Kidney epithelial cell (primary cell): ENCODE results near the gene MMP11. TPM values are rescaled to one million over a fixed set of nuclear protein-coding genes. Genes with fewer than 3 reads are reported as not detected.

ENCODE experiments used
- DNase-seq: peaks from one replicate; pipeline ENCODE4 v3.0.0-alpha.2; 2010; ENCODE audit warnings: low read depth
- H3K27me3 ChIP-seq: 2 replicates; pipeline ENCODE4 v1.6.0; 2011; ENCODE audit warnings: low read length; ENCODE audit not compliant: control insufficient read depth, insufficient read depth
- H3K36me3 ChIP-seq: 2 replicates; pipeline ENCODE4 v1.5.1; 2011; ENCODE audit warnings: low read length; ENCODE audit not compliant: control insufficient read depth, insufficient read depth
- H3K4me3 ChIP-seq: 2 replicates; pipeline ENCODE4 v1.5.1; 2011; ENCODE audit warnings: low read depth, mild to moderate bottlenecking, control low read depth, low read length
- CTCF ChIP-seq: IDR thresholded peaks from 2 replicates; pipeline ENCODE4 v1.5.1; 2011; ENCODE audit warnings: mild to moderate bottlenecking, moderate library complexity, low read length, control low read depth, inconsistent platforms; ENCODE audit not compliant: insufficient read depth, poor library complexity, severe bottlenecking
- total RNA-seq: library from RNA; depleted of rRNA; stranded (reverse); fragments of >200 nt; gene quantifications from 2 replicates; pipeline ENCODE4 v1.2.3, GENCODE V29; 2015

Gene MMP11
- total RNA-seq, 1 donor from 2014 or later: 41.9 TPM

GRCh38 chr22:23818541-23818940 lies 45.9 kb downstream of the MMP11 start:
- Histone ChIP-seq H3K36me3 (no peaks in the 10 kb centered on the region), H3K4me3 (no peak overlapping the region), H3K27me3 (no peaks in the 10 kb centered on the region)
- no peak for TF ChIP-seq CTCF
- no peak for DNase-seq

GRCh38 chr22:23820748-23821211 lies 48.1 kb downstream of the MMP11 start:
- Histone ChIP-seq H3K27me3 (no peaks in the 10 kb centered on the region), H3K4me3 (no peak overlapping the region), H3K36me3 (no peaks in the 10 kb centered on the region)
- no peak for DNase-seq
- TF ChIP-seq CTCF: no peak

GRCh38 chr22:23822101-23822671 lies 49.5 kb downstream of the MMP11 start:
- no peak for TF ChIP-seq CTCF
- Histone ChIP-seq H3K27me3 (no peaks in the 10 kb centered on the region), H3K4me3 (no peak overlapping the region), H3K36me3 (peaks cover 1% of the 10 kb centered on the region)
- no peak for DNase-seq

GRCh38 chr22:23823331-23823791 lies 50.7 kb downstream of the MMP11 start:
- DNase-seq: no peak
- peaks cover 3% of the 10 kb centered on the region for H3K36me3 ChIP-seq

GRCh38 chr22:23824476-23825245 lies 52.0 kb downstream of the MMP11 start:
- no peak for TF ChIP-seq CTCF
- Histone ChIP-seq H3K4me3 (no peak overlapping the region), H3K27me3 (no peaks in the 10 kb centered on the region), H3K36me3 (peaks cover 3% of the 10 kb centered on the region)
- DNase-seq: no peak

More at GRCh38 chr22:23823331-23823791, 50.7 kb downstream of the MMP11 start:
- no peak for TF ChIP-seq CTCF
- Histone ChIP-seq H3K27me3 (no peaks in the 10 kb centered on the region), H3K4me3 (no peak overlapping the region)
